ENCODE results near the gene NR2F6.
A peak's percentile ranks its signal among the peaks of the same experiment; 100 is the strongest.

NR2F6 gene

GRCh38 chr19:17227798-17228367, 17.8 kb downstream of the NR2F6 start:
- H3K4me2 ChIP-seq (ENCODE audit: low read length) = no peak overlapping the region
- H3K9me3 ChIP-seq (ENCODE audit: control insufficient read depth, low read length) = no peaks in the 10 kb centered on the region
- H3K79me2 ChIP-seq = no peaks in the 10 kb centered on the region
- no peak overlapping the region for H2AFZ ChIP-seq
- H3K27me3 ChIP-seq (ENCODE audit: control insufficient read depth, insufficient read depth, low read length) = no peaks in the 10 kb centered on the region
- no peak overlapping the region for H3K9ac ChIP-seq
- TF ChIP-seq, protein P1, sequence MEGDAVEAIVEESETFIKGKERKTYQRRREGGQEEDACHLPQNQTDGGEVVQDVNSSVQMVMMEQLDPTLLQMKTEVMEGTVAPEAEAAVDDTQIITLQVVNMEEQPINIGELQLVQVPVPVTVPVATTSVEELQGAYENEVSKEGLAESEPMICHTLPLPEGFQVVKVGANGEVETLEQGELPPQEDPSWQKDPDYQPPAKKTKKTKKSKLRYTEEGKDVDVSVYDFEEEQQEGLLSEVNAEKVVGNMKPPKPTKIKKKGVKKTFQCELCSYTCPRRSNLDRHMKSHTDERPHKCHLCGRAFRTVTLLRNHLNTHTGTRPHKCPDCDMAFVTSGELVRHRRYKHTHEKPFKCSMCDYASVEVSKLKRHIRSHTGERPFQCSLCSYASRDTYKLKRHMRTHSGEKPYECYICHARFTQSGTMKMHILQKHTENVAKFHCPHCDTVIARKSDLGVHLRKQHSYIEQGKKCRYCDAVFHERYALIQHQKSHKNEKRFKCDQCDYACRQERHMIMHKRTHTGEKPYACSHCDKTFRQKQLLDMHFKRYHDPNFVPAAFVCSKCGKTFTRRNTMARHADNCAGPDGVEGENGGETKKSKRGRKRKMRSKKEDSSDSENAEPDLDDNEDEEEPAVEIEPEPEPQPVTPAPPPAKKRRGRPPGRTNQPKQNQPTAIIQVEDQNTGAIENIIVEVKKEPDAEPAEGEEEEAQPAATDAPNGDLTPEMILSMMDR (IDR thresholded peaks at IDR 0.05) = no peak
- H3K4me1 ChIP-seq = peaks cover 8% of the 10 kb centered on the region
- no peak overlapping the region for H3K4me3 ChIP-seq (ENCODE audit: low read depth, low read length)
- H3K27ac ChIP-seq = no peak overlapping the region
- no peaks in the 10 kb centered on the region for H3K36me3 ChIP-seq (ENCODE audit: control insufficient read depth, insufficient read depth, low read length)

DNA sequence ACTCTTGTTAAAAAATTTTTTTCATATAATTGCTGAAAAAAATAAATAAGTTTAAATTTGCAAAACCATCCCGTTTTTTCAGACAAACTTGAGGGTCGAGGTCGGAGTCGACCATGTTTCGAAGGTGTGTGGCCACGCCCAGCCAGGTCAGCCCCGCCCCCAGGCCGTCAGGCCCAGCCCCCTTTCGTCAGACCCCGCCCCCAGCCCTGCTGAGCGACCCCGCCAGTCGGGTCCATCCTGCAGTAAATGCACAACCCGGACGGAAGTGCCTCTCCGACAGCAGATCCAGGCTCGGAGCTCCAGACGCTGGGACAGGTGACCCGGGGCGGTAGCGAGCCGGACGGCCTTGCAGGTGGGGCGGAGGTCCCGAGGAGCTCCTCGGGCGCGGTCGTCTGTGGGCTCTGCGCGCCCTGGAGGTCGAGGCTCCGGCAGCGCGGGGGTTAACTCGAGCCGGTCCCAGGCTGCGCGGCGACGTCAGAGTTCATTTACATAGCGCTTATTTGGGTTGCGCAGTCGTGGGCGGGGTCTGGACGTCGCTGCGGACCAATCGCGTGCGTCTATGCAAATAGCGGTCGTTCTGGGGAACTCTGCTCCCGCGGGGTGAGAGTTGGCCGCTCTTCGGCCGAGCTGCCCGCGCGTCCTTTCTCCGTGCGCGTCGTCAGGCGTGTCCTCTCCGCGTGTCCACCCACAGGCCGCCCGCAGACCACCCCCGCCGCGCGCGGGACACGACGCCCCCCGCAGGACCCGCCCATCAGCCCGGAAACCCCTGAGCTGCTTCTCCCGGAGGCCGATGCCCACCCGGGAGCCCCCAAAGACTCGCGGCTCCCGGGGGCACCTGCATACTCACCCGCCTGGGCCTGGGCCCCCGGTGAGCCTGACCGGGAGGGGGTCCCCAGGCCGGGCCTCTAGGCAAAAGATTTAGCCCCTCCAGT, 19.5 kb downstream of the NR2F6 start, which contains the start of gene OCEL1:
OCEL1 (plus strand) TSS at position 225 of the 932 bp plus-strand sequence; CDS start at position 247, 22 bp downstream.
- no peaks in the 10 kb centered on the region for H3K36me3 ChIP-seq (ENCODE audit: control insufficient read depth, insufficient read depth, low read length)
- H3K27ac ChIP-seq = peak within 1 kb of the TSS; percentile 87
- H3K4me2 ChIP-seq (ENCODE audit: low read length) = peak within 1 kb of the TSS; percentile 97
- H3K79me2 ChIP-seq = no peaks in the 10 kb centered on the region
- peak within 1 kb of the TSS; percentile 100 for H2AFZ ChIP-seq
- H3K4me3 ChIP-seq (ENCODE audit: low read depth, low read length) = peak within 1 kb of the TSS; percentile 86
- H3K9me3 ChIP-seq (ENCODE audit: control insufficient read depth, low read length) = no peaks in the 10 kb centered on the region
- TF ChIP-seq, protein P1 (IDR thresholded peaks at IDR 0.05) = no peak
- no peaks in the 10 kb centered on the region for H3K27me3 ChIP-seq (ENCODE audit: control insufficient read depth, insufficient read depth, low read length)
- H3K4me1 ChIP-seq = peaks cover 8% of the 10 kb centered on the region
- peak within 1 kb of the TSS; percentile 19 for H3K9ac ChIP-seq

DNA sequence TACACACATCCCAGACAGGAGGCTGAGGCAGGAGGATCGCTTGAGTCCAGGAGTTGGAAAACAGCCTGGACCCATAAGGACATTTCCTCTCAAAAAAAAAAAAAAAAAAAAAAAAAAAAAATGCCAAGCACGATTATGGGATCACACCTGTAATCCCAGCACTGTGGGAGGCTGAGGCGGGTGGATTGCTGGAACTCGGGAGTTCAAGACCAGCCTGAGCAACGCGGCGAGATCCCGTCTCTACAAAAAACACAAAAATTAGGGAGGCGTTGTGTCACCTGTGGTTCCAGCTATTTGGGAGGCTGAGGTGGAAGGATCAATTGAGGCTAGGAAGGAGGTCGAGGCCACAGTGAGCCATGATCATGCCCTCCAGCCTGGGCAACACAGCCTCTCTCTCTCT, 20.7 kb downstream of the NR2F6 start:
- Histone ChIP-seq H3K4me1 (peaks cover 8% of the 10 kb centered on the region), H3K4me3 (ENCODE audit: low read depth, low read length) (no peak overlapping the region), H3K79me2 (no peaks in the 10 kb centered on the region), H3K36me3 (ENCODE audit: control insufficient read depth, insufficient read depth, low read length) (no peaks in the 10 kb centered on the region), H3K9me3 (ENCODE audit: control insufficient read depth, low read length) (no peaks in the 10 kb centered on the region), H3K27me3 (ENCODE audit: control insufficient read depth, insufficient read depth, low read length) (no peaks in the 10 kb centered on the region), H3K4me2 (ENCODE audit: low read length) (no peak overlapping the region), H2AFZ (no peak overlapping the region), H3K27ac (no peak overlapping the region), H3K9ac (no peak overlapping the region)
- TF ChIP-seq, protein P1 (IDR thresholded peaks at IDR 0.05) = no peak

DNA sequence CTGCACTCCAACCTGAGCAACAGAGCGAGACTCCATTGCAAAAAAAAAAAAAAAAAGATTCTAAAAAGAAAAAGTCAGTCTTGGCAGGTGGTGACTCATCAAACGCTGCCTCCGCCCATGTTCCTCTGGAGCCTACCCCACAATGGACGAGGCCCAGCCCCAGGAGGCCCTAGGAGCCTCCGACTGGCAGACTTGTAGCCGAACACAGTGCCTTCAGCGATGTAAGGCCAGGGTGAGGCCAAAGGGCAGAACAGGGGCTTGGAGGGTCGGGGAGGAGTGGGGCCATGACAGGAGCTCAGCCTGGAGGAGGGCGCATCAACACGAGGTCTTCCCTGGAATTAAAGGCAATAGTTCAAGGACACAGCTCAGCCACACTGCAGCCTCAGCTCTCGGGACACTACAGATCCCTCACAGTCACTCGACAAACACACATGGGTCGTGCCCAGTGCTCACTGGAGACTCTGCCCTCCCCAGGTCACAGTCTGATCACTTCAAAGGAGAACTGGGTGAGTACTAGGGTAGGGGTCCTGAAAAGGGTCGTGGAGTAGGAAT, 25.4 kb downstream of the NR2F6 start:
- Histone ChIP-seq H3K27ac (no peak overlapping the region), H3K79me2 (no peaks in the 10 kb centered on the region), H2AFZ (no peak overlapping the region), H3K4me1 (peaks cover 5% of the 10 kb centered on the region), H3K27me3 (ENCODE audit: control insufficient read depth, insufficient read depth, low read length) (no peaks in the 10 kb centered on the region), H3K9ac (no peak overlapping the region), H3K4me2 (ENCODE audit: low read length) (no peak overlapping the region), H3K4me3 (ENCODE audit: low read depth, low read length) (no peak overlapping the region), H3K36me3 (ENCODE audit: control insufficient read depth, insufficient read depth, low read length) (no peaks in the 10 kb centered on the region), H3K9me3 (ENCODE audit: control insufficient read depth, low read length) (no peaks in the 10 kb centered on the region)
- TF ChIP-seq, protein P1 (IDR thresholded peaks at IDR 0.05) = no peak
